T1000 (cell line): Measurements from ENCODE around the gene ARL4D.
"Not testable (repeated sequence)": the region's sequence is repeated elsewhere in the genome, so short reads cannot be mapped to it uniquely, and the experiment has no call there.

Source experiments
- DNase-seq: peaks from one replicate; lab custom pipeline; 2025; ENCODE audit warnings: mixed read lengths; lab: John Stamatoyannopoulos, UW

ARL4D gene

DNA sequence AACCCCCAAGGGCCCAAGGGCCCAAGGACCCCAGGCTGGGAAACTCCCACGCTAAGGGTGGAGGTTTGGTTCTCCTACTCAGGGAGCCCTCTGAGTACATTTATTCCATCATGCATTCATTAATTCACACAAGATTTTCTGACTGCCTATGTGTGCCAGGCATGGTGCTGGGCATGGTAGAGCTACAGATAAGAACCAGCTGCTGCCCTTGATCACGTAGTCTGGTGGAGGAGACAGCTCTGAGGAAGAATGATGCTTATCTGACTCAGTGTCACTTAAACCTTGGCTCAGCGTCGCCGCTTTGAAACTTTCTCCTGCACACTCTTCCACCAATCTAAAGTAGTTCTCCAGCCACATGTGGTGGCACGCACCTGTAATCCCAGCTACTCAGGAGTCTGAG lies 3.6 kb upstream of the ARL4D start:
- DNase-seq, result no peak

DNA sequence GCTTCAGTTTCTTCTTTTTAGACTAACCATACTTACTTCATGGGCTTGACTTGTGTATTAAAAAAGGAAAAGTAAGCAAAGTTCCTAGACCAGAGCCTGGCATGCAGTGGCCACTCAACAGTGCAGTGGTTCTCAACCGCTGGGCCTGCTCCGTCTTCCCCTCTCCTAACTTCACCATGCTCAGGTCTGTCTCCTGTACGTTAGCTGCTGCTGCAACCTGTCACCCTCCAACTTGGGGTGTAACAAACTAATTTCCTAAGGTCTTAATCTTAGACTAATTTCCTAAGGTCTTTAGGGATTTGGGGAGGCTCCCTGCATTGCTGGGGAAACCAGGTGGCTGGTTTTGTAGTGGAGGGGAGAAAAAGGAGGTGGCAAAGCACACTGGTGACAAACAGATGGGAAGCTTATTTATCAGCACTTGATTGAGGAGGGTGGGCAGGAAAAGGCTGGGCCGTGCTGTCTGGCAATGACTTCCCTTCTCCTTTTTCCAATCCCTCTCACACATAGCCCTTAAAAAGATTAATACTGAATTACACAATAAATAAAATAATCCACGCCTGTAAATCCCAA lies 2.2 kb upstream of the ARL4D start:
- DNase-seq, result no peak

DNA sequence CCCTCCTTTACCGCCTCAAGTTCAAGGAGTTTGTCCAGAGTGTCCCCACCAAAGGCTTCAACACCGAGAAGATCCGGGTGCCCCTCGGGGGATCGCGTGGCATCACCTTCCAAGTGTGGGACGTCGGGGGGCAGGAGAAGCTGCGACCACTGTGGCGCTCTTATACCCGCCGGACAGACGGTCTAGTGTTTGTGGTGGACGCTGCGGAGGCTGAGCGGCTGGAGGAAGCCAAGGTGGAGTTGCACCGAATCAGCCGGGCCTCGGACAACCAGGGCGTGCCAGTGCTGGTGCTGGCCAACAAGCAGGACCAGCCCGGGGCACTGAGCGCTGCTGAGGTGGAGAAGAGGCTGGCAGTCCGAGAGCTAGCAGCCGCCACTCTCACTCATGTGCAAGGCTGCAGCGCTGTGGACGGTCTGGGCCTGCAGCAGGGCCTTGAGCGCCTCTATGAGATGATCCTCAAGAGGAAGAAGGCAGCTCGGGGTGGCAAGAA lies 1.1 kb downstream of the ARL4D start:
- no peak for DNase-seq

DNA sequence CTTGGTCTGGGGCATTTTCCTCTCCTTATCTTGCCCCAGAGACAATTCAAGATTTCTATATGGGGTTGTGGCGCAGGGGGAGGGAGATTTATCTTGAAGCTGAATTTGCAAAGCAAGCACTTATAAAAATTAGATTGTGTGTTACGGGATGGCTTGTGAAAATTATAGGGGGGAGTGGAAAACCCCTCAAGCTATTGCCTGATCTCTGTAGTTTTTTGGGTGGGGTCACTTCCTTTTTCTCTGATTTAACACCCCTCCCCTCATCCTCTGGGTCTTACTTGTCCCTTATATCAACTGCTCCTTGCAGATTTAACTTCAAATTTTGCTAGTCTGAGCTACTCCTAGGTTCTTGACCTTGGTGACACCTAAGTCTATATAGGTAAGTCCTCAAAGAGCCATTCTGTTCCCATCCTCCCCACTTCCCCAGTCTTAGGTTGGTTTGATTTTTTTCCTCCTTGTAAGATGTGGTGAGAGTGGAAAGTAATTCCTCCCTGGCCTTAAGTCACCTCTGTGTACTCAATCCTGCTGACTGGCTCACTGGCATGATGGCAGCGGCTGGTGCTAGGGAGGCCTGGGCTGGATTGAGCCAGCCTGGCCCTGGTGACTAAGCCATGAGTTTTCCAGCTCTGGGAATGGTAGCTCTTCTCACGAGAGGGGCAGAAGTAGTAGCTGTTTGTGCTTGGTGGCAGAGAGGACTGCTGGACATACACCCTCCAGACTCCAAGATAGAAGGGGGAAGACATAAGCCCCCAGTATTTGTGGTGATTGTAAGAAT lies 2.3 kb downstream of the ARL4D start:
- peak; percentile 40 for DNase-seq

DNA sequence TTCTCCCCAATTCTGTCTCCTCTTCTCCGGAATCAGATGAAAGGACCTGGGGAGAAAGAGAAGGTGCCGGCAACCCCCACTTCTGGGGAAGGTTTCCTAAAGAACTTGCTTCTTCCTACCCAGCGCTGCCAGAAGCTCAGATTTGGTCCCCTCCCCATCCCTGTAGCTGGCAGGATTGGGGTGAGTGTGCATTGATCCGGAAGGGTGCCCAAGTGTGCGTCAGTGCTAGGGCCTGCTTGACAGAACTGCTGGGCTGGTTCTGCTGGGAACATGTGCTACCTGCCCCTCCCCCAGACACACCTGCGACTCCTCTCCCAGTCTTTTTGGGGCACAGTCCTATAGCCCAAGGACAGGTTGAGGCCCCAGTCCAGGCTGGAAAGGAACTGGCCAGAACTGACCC lies 3.3 kb downstream of the ARL4D start:
- no peak for DNase-seq

DNA sequence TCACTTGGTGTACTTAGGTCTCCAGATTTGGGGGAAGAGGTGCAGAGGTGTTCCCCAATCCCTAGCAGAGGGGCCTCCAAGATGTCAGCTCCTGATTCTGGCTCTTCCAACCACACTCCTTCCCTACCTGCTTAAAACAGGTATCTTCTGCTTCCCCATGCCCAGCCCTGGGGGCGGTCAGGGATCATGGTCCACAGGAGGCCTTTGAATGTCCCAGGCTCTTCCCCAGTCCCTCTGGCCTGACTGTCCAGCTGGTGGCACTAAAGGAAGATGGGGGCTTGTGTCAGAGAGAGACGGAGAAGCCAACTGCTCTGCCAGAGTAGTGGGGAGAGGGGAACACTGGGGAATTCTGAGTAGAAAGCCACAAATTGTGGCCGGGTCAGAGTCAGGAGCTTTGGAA lies 3.8 kb downstream of the ARL4D start:
- no peak for DNase-seq

DNA sequence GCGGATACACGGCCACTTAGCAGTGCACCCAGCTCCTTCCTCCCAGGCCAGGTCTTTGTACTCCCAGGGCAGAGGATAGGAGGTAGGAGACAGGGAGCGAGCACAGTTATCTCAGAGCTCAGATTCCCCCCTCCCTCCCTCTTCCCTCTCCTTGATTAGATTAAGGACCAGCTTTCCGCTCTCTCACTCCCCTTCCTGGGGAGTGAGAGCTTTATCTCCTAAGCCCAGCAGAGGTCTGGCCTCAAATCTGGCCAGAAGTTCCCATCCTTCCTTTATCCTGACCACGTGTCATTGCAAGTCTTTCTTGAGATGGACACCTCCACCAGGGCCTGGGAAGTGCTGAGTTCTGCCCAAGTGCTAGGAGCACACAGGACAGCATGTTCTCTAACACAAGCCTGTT lies 5.1 kb downstream of the ARL4D start:
- DNase-seq, result no peak

DNA sequence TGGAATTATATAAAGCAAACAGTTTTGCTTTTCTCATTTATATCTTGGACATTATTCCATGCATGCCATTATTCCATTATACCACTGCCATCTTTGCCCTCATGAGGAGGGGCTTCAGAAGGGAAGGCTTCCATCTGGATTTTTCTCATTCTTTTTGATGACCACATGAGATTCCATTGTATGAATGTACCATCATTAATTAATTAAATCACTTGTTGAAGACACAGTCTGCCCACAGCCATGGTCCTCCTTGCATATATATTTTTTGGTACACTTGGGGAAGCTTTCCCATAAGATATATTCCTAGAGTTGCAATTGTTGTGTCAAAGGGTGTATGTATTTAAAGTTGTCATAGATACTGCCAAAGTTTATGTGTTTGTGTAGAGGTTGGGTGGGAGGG lies 7.1 kb downstream of the ARL4D start:
- no peak for DNase-seq

DNA sequence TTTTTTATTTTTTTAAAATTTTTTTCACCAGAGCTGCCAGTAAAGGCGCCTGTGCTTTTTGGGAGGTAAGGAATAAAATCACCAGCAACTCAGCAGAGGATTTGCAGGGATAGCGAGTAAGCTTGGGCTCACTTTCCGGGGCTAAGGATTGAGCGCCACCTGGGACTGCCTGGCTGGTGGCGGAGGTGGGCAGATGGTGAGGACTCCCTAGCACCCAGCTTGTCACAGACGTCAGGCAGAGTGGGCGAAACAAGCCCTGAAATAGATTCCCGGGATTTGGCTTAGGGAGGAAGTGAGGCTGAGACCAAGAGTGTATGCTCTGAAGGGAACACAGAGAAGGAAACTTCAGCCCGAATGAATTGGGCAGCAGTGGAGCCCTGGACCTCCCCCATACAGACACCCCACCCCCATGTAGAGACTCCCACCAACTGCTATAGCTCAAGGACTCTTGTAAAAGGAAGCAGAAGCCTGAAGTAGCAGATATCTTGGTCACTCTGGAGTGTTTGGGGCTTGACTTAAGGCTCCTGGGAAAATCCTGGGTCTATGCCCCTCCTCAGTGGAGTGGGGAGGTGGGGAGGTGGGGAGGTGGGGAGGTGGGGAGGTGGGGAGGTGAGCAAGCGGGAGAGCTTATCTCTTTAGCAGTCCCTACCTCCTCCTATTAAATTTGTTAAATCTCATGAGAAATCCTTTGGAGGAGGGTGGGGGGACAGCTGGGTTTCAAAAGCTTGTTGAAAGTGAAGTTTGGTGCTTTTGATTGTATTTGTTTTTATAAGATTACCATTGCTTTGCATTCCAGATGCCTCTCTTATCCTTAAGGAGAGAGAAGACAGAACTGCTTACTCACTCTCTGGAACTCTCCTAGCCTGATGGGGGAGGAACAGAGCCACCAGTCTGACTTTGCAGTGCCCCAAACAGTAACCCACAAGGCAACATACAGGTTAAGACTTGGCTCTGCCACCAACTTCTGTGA lies 8.2 kb downstream of the ARL4D start:
- no peak for DNase-seq

DNA sequence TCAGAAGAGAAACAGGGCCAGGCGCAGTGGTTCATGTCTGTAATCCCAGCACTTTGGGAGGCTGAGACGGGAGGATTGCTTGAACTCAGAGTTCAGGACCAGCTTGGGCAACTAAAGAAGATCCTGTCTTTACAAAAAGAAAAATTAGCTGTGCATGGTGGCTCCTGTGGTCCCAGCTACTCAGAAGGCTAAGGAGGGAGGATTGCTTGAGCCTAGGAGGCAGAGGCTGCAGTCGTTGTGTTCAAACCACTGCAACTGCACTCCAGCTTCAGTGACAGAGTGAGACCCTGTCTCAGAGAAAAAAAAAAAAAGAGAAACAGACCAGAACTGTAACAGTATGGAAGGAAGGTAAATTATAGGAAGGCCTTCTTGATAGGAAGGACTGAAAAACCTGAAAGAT lies 10.3 kb downstream of the ARL4D start:
- DNase-seq, result no peak

DNA sequence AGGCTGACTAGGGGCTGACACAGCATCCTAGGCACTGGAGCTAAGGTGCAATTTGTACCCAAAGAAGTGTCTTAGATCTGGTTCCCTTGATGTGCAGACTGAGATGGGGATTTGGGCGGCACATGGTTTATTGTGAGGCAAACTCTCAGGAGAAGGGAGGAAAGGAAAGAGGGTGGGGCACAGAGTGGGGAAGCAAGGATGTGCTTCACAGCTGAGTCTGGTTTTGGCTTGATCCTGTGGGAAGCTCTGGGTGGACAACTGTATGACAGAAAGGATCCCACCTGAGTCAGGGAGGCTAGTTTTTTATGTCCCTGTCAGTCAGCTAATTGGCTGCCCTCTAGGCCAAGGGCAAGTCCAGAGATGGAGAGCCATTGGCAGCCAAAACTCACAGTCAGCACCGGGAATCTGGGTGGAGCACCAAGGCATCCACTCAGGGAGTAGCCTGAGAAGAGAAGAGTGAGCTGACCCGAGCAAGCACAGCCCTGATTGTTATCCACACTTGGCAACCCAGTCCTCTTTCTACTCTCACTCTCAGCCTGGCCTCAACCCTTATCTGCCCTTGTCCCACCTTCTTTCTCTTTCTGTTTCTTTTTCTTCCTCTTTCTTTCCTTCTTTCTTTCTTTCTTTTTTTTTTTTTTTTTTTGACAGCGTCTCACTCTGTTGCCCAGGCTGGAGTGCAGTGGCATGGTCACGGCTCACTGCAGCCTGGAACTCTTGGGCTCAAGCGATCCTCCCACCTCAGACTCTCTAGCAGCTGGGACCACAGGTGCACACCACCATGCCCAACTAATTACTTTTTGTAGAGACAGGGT lies 12.0 kb downstream of the ARL4D start:
- DNase-seq, result no peak

DNA sequence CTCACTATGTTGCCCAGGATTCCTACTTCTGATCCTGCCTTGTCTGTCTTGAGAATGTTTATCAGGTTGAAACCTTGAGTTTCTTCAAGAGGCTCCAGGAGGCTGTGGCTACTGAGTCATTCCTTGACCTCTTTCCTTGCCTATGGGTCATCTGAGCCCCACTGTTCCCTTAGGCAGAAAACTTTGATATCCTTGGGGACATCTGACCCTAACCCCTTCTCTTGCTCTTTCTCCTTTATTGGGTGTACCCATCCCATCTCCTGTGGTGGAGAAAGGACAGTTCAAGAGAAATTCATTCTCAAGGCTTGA lies 12.5 kb downstream of the ARL4D start:
- DNase-seq, result no peak

DNA sequence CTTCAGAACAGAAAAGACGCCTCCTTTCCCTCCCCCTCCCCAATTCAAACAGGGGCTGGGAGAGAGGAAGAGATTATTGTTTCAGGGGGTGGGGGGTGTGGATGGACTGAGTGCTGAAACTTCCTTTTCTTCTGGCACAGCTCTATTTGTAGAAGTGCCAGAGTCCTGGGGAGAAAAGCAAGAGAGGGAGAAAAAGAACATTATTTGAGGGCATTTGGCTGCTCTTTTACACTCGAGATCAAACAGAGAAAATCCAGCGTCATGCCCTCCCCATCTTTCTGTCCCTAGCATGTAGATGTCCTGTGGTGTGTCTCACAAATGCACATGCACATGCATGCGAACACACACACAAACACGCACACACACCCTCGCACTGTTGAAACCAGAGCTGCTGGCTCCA lies 13.0 kb downstream of the ARL4D start:
- DNase-seq, result no peak

DNA sequence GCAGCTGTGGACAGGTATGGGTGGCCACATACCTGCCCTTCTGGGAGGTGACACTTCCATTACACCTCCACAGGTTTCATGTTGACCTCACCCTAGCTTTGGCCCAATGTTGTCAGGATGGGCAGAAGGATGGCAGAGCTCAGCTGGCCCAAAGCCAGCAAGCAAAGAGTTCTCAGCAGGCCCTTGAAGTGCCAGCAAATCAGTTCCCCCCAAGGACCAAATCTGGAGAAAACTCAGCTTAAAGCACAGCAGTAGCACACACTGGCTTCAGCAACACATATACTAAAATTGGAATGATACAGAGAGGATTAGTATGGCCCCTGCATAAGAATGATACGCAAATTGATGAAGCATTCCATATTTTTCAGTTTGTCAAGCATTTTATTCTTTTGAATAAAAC lies 13.4 kb downstream of the ARL4D start:
- no peak for DNase-seq

DNA sequence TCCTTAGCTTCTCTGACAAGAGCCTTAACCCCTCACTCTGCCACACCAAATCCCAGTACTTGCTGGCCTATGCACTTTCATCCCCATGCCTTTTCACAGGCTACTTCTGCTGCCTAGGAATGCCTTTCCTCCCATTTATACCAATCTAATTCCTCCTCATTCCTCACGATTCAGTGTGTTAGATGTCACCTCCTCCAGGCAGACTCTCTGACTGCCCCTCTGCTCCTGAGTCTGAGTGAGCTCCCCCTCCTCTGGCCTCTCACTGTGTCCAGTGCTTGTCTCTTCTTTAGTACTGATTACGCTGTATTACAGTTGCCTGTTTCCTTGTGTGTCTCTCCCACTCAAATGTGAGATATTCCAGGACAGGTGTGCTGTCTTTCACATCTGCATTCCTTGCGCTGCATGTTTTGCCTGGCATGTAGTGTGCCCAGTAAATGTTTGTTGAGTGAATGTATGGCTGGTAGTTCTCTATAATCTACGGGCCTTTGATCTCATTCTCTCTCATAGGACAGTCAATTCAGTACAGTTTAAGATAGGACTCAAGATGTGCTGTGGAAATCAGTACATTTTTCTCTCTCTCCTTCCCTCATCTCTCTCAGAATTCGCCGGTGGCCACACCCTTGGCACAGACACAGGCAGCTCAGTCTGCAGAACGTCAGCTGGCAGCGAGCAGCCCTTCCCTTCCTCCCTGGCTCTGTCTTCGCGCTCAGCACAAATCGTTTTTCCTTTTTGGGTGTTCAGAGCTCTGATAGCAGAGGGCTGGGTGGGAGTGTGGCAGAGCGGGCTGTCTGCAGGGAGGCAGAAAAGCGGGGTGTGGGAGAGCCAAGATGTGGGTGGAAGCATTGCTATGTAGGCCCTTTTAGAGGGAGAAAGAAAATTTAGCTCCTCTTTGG lies 18.5 kb downstream of the ARL4D start:
- no peak for DNase-seq

DNA sequence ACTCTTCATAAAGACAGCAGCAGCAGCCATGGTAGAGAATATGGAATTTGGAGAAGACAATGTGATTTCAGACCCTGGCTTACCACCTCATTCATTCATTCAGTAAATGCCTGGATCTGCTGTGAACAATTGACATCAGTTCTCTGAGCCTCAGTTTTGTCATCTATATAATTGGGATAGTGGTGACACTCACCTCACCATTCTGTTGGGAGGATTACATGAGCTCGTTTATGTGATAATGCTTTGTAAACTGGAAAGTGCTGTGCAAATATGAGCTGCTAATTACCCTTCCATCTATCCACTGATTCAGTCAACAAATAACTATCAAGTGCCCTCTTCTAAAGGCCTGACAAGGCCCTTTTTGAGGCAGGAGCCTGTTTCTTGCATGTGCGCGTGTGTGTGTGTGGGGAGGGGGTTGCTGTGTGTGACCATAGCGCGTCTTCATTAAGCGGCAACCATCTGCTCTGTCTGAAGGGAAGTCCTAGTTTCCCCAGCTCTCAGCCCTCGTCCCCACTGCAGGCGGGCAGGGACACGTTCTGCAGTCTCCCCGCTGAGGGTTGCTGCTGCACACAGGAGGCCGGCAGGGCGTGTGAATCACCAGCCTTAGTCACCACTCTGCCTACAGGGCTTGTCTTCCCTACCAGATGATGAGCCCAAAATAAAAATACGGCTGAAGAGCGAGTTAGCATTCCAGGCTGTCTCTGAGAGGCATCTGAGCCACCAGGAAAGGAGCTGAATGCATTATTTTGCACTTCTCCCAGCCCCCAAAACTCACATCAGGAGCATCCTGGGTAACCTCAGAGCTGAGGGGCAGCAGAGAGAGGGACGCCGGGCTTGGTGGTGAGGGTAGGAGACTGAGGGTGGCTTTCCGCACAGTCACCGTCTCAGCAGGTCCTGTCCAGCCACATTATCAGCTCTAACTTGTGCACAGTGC lies 19.9 kb downstream of the ARL4D start:
- DNase-seq, result peak; percentile 71

DNA sequence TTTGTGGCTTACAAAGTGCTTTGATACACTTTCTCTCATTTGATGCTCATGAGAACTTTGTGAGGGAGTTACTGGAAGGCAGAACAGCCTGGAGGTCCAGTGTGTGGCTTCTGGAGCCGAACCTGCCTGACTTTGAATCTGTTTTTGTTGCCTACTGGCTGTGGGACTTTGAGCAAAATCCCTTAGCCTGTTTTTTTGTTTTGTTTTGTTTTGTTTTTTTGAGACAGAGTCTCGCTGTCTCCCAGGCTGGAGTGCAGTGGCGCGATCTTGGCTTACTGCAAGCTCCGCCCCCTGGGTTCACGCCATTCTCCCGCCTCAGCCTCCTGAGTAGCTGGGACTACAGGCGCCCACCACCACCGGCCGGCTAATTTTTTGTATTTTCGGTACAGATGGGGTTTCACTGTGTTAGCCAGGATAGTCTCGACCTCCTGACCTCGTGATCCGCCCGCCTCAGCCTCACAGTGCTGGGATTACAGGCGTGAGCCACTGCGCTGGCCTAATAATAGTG lies 20.6 kb downstream of the ARL4D start:
- DNase-seq, result not testable (repeated sequence)

DNA sequence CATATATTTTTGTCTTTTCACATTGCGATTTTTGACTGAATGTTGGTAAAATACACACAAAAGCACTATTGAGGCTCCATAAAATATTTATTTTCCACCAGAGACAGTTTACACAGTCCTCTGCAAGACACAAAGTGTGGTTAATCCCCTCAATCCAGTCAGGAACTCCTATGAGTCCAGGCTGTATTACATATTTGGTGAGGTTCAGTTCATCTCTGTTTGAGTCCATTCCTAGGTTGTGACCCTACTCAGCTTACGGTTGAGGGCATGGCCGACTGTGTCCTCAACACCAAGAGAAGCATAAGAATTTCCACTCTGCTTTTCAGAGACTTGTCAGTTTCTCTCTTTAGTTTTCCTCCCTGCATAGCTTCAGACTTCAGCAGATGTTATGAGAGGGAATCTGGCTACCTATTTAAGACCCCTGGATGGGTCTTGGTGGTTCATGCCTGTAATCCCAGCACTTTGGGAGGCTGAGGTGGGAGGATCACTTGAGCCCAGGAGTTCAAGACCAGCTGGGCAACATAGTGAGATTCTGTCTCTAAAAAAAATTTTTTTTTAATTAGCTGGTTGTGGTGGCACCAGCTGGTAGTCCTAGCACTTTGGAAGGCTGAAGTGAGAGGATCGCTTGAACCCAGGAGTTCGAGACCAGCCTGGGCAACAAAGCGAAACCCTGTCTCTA lies 25.1 kb downstream of the ARL4D start:
- DNase-seq, result no peak
